Endometrial microvascular endothelial cells (primary cell): Measurements from ENCODE around the gene AXIN1. TPM values are rescaled to one million over a fixed set of nuclear protein-coding genes. Genes with fewer than 3 reads are reported as not detected.
"Not testable (repeated sequence)": the region's sequence is repeated elsewhere in the genome, so short reads cannot be mapped to it uniquely, and the experiment has no call there.

Source experiments
- in situ Hi-C: cut with HindIII; loops from 2 replicates; pipeline ENCODE4 v1.10.0; 2017; ENCODE audit warnings: low sequenced_read_pairs, low pct_unique_long_range_greater_than_20kb; ENCODE audit errors: inconsistent ontology term
- total RNA-seq: library from RNA; depleted of rRNA; stranded (reverse); fragments of >200 nt; gene quantifications from one replicate; pipeline ENCODE4 v1.2.3, GENCODE V29; 2015; ENCODE audit errors: inconsistent ontology term

The AXIN1 gene
- total RNA-seq, 1 donor from 2014 or later, result 16.4 TPM

DNA sequence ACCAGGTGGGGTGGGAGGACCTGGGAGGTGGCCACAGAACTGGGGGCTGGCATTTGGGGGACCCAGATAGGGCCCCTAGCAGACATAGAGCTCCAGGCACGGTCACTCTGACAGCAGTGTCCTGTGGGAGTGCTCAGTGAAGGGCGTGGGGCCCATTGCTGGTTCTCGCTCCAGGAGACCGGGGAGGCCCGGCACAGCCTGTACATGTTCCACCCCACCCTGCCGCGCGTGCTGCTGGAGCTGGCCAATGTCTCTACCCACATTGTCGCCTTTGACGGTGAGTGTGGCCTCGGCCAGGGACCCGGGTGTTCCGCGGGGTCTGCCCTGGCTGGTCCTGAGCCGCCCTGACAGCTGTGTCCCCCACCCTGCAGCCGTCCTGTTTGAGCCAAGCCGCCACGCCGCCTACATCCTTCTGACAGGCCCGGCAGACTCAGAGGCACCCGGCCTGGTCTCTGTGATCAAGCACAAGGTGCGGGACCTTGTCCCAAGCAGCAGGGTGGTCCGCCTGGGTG is 88.0 kb downstream of the AXIN1 start:
- in situ Hi-C loops, result no loop called here

DNA sequence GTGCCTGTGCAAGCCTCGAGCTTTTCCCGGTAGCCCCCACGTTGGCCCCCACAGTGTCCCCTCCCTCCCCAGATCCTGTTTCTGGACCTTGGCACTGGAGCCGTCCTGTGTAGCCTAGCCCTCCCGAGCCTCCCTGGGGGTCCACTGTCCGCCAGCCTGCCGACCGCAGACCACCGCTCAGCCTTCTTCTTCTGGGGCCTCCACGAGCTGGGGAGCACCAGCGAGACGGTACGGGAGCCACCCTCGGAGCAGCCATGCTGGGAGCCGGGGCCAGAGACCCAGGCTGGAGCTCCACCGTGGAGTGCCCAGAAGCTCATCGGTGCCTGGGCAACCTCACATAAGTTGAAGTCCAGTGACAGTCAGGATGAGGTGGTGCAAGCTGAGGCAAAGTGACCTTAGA is 88.6 kb downstream of the AXIN1 start:
- in situ Hi-C loops, result no loop called here

DNA sequence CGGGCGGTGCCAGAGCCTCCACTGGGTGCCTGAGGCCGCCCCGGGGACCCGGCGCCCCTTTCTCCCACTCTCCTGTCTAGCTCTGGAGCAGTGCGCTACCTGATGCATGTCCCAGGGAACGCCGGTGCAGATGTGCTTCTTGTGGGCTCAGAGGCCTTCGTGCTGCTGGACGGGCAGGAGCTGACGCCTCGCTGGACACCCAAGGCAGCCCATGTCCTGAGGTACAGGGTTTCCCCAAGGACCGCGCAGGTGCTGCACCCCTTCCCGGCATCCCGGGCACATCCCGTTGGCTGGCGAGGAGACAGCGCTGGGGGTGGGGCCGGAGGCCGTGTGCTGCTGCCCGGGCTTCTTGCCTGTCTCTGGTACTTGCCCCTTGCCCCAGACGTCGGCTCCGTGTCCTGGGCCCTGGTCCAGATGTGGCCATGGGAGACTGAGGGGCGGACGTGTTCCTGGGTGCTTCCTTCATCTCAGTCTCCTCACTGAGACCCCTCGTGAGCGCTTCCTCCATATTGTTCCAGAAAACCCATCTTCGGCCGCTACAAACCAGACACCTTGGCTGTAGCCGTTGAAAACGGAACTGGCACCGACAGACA is 89.2 kb downstream of the AXIN1 start:
- in situ Hi-C loops, result no loop called here

- in situ Hi-C loops, result no loop called here
These were observed 90.3 kb downstream of the AXIN1 start for GRCh38 chr16:262121-262745.

GRCh38 chr16:261031-261691 is 91.4 kb downstream of the AXIN1 start:
- in situ Hi-C loops, result no loop called here

DNA sequence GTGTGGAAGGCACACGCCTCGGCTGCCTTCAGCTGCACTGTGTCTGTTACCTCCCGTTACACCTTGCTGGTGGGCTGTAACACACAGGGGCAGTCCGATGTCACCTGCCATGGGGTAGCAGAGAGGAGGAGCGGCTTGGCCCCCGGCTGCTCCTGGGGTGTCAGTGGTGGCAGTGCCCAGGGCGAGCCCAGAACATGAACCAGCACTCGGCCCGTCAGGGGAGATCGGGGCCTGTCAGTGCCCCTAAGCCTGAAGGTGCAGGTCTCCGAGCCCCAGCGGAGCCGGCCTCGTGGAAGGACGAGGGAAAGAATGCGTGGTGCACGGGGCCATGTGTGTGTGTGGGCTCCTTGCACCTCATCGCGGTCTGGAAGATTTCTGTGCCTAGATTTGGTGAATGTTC is 92.2 kb downstream of the AXIN1 start:
- in situ Hi-C loops, result no loop called here

DNA sequence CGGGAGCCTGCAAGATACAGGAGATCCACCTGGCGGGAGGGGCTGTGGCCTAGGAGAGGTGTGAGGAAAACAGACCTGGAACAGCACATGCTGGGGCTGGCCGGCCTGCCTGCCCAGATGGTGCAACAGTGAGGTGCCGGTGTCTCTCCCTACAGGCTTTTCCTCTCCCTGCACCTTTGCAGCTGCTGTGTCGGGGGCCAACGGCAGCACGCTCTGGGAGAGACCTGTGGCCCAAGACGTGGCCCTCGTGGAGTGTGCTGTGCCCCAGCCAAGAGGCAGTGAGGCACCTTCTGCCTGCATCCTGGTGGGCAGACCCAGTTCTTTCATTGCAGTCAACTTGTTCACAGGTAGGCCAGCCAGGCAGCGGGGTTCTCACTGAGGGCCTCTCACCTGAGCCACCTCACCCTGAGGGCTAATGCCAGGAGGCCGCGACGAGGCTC is 92.7 kb downstream of the AXIN1 start:
- in situ Hi-C loops, result no loop called here

GRCh38 chr16:259226-259625 is 93.3 kb downstream of the AXIN1 start:
- in situ Hi-C loops, result no loop called here

DNA sequence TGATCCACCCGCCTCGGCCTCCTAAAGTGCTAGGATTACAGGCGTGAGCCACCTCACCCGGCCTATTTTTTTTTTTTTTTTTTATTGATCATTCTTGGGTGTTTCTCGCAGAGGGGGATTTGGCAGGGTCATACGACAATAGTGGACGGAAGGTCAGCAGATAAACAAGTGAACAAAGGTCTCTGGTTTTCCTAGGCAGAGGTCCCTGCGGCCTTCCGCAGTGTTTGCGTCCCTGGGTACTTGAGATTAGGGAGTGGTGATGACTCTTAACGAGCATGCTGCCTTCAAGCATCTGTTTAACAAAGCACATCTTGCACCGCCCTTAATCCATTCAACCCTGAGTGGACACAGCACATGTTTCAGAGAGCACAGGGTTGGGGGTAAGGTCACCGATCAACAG is 94.4 kb downstream of the AXIN1 start:
- in situ Hi-C loops, result not testable (repeated sequence)

DNA sequence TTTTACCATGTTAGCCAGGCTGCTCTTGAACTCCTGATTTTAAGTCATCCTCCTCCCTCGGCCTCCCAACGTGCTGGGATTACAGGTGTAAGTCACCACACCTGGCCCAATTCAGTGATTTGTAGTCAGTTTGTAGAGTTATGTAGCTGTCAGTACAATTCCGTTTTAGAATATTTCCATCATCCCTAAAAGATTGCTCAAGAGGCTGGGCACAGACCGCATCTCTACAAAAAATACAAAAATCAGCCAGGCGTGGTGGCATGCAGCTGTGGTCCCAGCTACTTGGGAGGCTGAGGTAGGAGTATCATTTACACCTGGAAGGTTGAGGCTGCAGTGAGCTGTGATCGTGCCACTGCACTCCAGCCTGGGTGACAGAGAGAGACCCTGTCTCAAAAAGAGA is 97.3 kb downstream of the AXIN1 start:
- in situ Hi-C loops, result no loop called here

DNA sequence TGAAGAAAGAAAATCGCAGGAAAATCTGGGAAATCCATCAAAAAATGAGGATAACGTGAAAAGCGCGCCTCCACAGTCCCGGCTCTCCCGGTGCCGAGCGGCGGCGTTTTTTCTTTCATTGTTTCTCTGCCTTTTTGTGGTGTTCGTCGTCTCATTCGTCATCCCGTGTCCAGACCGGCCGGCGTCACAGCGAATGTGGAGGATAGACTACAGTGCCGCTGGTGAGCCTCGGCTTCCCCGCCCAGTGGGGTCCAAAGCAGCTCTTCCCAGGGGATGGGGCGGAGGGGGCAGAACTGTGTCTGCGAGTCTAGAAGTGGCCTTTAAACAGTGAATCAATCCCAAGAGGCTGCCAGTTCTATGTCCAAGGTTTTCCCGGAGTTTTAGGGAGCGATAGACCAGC is 98.1 kb downstream of the AXIN1 start:
- in situ Hi-C loops, result no loop called here

- in situ Hi-C loops, result no loop called here
These were observed 98.7 kb downstream of the AXIN1 start for GRCh38 chr16:253833-254232.

- in situ Hi-C loops, result no loop called here
These were observed 99.9 kb downstream of the AXIN1 start for GRCh38 chr16:252366-253337.

DNA sequence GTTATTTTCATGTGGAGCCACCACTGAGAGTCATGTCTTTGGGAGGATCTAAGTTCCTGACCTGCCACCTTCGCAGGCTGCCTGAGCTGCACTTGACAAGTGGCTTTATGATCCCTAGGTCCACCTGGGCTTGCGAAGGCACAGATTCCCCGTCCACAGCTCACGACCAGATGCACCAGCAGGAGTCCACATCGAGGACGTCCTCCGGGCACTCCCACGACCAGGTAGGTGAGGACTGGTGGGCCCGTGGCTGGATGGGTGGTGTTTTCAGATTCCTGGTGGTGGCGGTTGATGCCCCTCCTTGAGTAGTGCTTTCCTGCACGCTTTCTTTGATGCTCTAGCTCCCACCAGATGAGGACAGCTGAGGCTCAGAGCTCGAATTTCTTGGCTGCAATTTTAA is 103.1 kb downstream of the AXIN1 start:
- in situ Hi-C loops, result no loop called here

GRCh38 chr16:247027-247426 is 105.5 kb downstream of the AXIN1 start:
- in situ Hi-C loops, result no loop called here

GRCh38 chr16:245105-245504 is 107.4 kb downstream of the AXIN1 start:
- in situ Hi-C loops, result no loop called here

DNA sequence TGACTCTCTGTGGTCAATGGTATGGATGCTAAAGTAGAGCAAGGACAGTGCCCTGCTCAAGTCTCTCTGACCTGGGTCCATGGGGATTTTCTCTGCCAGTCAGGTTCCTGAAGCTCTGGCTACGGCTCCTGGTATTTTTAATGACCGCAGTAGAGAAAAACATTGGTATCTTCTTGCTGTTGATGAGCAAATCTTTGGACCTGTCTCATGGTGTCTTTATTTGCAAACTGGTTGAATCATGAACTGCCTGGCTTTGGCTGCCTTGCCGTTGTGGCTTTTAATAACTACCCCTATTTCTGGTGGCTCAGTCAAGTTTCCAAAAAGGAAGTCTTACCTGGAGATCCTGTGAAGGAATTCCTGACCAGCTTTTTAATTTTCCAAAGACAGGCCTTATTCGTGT is 109.2 kb downstream of the AXIN1 start:
- in situ Hi-C loops, result no loop called here

DNA sequence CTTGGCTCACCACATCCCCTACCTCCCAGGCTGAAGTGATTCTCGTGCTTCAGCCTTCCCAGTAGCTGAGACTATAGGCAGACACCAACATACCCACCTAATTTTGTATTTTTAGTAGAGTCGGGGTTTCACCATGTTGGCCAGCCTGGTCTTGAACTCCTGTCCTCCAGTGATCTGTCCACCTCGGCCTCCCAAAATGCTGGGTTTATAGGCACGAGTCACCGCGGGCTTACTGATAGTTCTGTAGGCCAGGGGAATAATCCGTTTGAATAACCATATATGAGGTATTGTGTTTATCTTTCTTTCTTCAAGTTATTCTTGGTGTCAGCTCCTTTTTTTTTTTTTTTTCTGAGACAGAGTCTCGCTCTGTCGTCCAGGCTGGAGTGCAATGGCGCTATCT is 110.2 kb downstream of the AXIN1 start:
- in situ Hi-C loops, result no loop called here

- in situ Hi-C loops, result no loop called here
These were observed 112.0 kb downstream of the AXIN1 start for GRCh38 chr16:240559-240958.
